Activated CD8-positive, alpha-beta memory T cell treated with anti-CD3 and anti-CD28 coated beads, Interleukin-2, amount 50 U/mL, for 4 hours (primary cell): ENCODE results near the gene TMEM200B.
"Not testable (repeated sequence)": the region's sequence is repeated elsewhere in the genome, so short reads cannot be mapped to it uniquely, and the experiment has no call there.

Source experiments
- DNase-seq: peaks from one replicate; pipeline ENCODE4 v3.0.0-alpha.2; 2020

TMEM200B gene

GRCh38 chr1:29123887-29124365 is at the start of gene TMEM200B:
Gene TMEM200B (minus strand): TSS chr1:29123903. CDS start chr1:29121828, 2,075 bp downstream.
- DNase-seq = no peak

- DNase-seq = no peak
Observed at GRCh38 chr1:29172415-29172939, 48.8 kb upstream of the TMEM200B start.

- no peak for DNase-seq
Observed at GRCh38 chr1:29171521-29171920, 47.8 kb upstream of the TMEM200B start.

GRCh38 chr1:29171089-29171488 is 47.4 kb upstream of the TMEM200B start:
- DNase-seq = no peak

GRCh38 chr1:29169976-29170375 is 46.3 kb upstream of the TMEM200B start:
- DNase-seq = no peak

GRCh38 chr1:29167904-29168303 is 44.2 kb upstream of the TMEM200B start:
- DNase-seq = no peak

GRCh38 chr1:29166291-29166878 is 42.7 kb upstream of the TMEM200B start:
- DNase-seq = no peak

- DNase-seq = no peak
Observed at GRCh38 chr1:29164588-29164987, 40.9 kb upstream of the TMEM200B start.

- no peak for DNase-seq
Observed at GRCh38 chr1:29162476-29163138, 38.9 kb upstream of the TMEM200B start.

GRCh38 chr1:29162025-29162424 is 38.3 kb upstream of the TMEM200B start:
- DNase-seq = no peak

- DNase-seq = no peak
Observed at GRCh38 chr1:29159773-29160172, 36.1 kb upstream of the TMEM200B start.

- DNase-seq = no peak
Observed at GRCh38 chr1:29157269-29157601, 33.5 kb upstream of the TMEM200B start.

GRCh38 chr1:29156543-29157268 is 33.0 kb upstream of the TMEM200B start:
- no peak for DNase-seq

GRCh38 chr1:29152046-29152805 is 28.5 kb upstream of the TMEM200B start:
- no peak for DNase-seq

GRCh38 chr1:29150346-29150745 is 26.6 kb upstream of the TMEM200B start:
- DNase-seq = not testable (repeated sequence)

GRCh38 chr1:29148656-29149491 is 25.2 kb upstream of the TMEM200B start:
- DNase-seq = no peak

- DNase-seq = no peak
Observed at GRCh38 chr1:29145739-29146437, 22.2 kb upstream of the TMEM200B start.

- no peak for DNase-seq
Observed at GRCh38 chr1:29144178-29144577, 20.5 kb upstream of the TMEM200B start.

- no peak for DNase-seq
Observed at GRCh38 chr1:29142714-29143113, 19.0 kb upstream of the TMEM200B start.

- no peak for DNase-seq
Observed at GRCh38 chr1:29136391-29136915, 12.8 kb upstream of the TMEM200B start.

GRCh38 chr1:29134695-29135028 is 11.0 kb upstream of the TMEM200B start:
- DNase-seq = no peak
